GM18507 (cell line): Measurements from ENCODE around the gene PHLDB1.
"Not testable (repeated sequence)": the region's sequence is repeated elsewhere in the genome, so short reads cannot be mapped to it uniquely, and the experiment has no call there.

Experiments
- DNase-seq: peaks from one replicate; pipeline ENCODE4 v3.0.0; 2011; ENCODE audit warnings: low read depth; ENCODE audit not compliant: insufficient read length; ENCODE audit errors: extremely low spot score
- FAIRE-seq: peaks from 2 replicates; lab custom pipeline; 2011; peaks lifted over from hg19 to GRCh38; lab: Jason Lieb, UNC

Gene PHLDB1

GRCh38 chr11:118604566-118604965 lies 2.8 kb upstream of the PHLDB1 start:
- no peak for FAIRE-seq
- no peak for DNase-seq

GRCh38 chr11:118605116-118605867 lies 2.1 kb upstream of the PHLDB1 start:
- no peak for DNase-seq
- FAIRE-seq, result no peak

GRCh38 chr11:118606157-118606843 lies 1.1 kb upstream of the PHLDB1 start:
- DNase-seq, result no peak
- no peak for FAIRE-seq

- no peak for FAIRE-seq
These were observed 579 bp upstream of the PHLDB1 start for GRCh38 chr11:118606844-118607228.

GRCh38 chr11:118608360-118609227 lies 1.2 kb downstream of the PHLDB1 start:
- DNase-seq (no peak), FAIRE-seq (no peak)

More at GRCh38 chr11:118606844-118607228, 579 bp upstream of the PHLDB1 start:
- DNase-seq, result no peak

- DNase-seq, result no peak
- no peak for FAIRE-seq
These were observed 2.2 kb downstream of the PHLDB1 start for GRCh38 chr11:118609380-118610224.

GRCh38 chr11:118610225-118610772 lies 2.9 kb downstream of the PHLDB1 start:
- no peak for FAIRE-seq

GRCh38 chr11:118610773-118611432 lies 3.5 kb downstream of the PHLDB1 start:
- FAIRE-seq (peak; percentile 79), DNase-seq (no peak)

More at GRCh38 chr11:118610225-118610772, 2.9 kb downstream of the PHLDB1 start:
- DNase-seq, result no peak

- not testable (repeated sequence) for FAIRE-seq, DNase-seq
These were observed 4.0 kb downstream of the PHLDB1 start for GRCh38 chr11:118611433-118611795.

GRCh38 chr11:118612378-118612777 lies 5.0 kb downstream of the PHLDB1 start:
- DNase-seq (no peak), FAIRE-seq (no peak)

- FAIRE-seq, result no peak
- DNase-seq, result no peak
These were observed 7.1 kb downstream of the PHLDB1 start for GRCh38 chr11:118614511-118614910.

- no peak for FAIRE-seq
- DNase-seq, result no peak
These were observed 8.0 kb downstream of the PHLDB1 start for GRCh38 chr11:118615282-118615975.

- no peak for FAIRE-seq
- no peak for DNase-seq
These were observed 8.6 kb downstream of the PHLDB1 start for GRCh38 chr11:118615976-118616371.

GRCh38 chr11:118618115-118618990 lies 10.9 kb downstream of the PHLDB1 start:
- no peak for DNase-seq
- no peak for FAIRE-seq

GRCh38 chr11:118618991-118619375 lies 11.6 kb downstream of the PHLDB1 start:
- DNase-seq (no peak), FAIRE-seq (no peak)

GRCh38 chr11:118619444-118620197 lies 12.2 kb downstream of the PHLDB1 start:
- DNase-seq (no peak), FAIRE-seq (no peak)
